ENCODE results near the gene PLA2R1.

PLA2R1 gene

DNA sequence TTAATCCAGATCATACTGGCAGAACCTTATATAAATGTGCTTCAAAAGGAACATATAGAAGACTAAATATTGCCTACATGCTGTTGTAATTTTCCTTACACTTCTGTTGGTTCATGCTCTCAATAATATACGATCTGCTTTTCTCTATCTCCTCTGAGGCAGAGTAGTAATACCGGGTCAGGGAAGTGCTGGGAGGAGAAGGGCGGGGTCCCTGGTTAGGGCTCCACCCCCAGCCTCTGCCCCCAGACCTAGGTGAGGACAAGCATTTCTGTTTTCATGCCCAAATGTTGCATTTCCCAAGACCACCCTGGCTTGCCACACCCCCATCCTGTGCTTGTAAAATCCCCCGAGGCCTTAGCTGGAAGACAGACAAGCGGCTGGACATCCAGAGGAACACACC is 55.3 kb downstream of the PLA2R1 start:
- H3K36me3 ChIP-seq (ENCODE audit: control insufficient read depth, insufficient read depth, low read length) = no peaks in the 10 kb centered on the region
- no peaks in the 10 kb centered on the region for H3K9me3 ChIP-seq (ENCODE audit: control insufficient read depth, low read length)
- no peaks in the 10 kb centered on the region for H3K4me1 ChIP-seq (ENCODE audit: control insufficient read depth, insufficient read depth, low read length)
- no peaks in the 10 kb centered on the region for H3K27me3 ChIP-seq (ENCODE audit: control insufficient read depth, insufficient read depth, low read length, poor library complexity, severe bottlenecking)
- no peak overlapping the region for H3K4me3 ChIP-seq (ENCODE audit: insufficient read depth, low read depth, low read length)
- H3K27ac ChIP-seq (ENCODE audit: insufficient read depth, low read depth, low read length, poor library complexity, severe bottlenecking) = no peak overlapping the region
- 75 to 79% methylated on average over 5 of the region's 5 CpGs for WGBS, 2 experiments

DNA sequence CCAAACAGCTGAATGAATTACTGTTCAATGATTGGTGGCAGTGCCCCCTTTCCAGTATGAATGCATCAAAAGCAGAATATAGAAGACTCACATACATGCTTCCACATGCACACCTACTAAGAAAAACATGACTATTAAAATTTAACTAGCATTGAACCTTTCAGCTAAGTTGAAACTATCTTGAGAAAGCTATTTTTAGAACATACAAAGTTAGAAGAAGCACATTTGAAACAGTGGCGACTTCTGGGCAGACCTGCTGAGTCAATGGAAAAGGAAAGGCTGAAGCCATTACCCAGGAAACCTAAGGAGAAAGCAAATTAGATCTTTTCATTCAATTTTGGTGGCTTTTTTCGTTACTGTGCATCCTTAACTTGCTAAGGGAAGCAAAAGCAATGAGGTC is 55.9 kb downstream of the PLA2R1 start:
- Histone ChIP-seq H3K9me3 (ENCODE audit: control insufficient read depth, low read length) (no peaks in the 10 kb centered on the region), H3K4me3 (ENCODE audit: insufficient read depth, low read depth, low read length) (no peak overlapping the region), H3K27ac (ENCODE audit: insufficient read depth, low read depth, low read length, poor library complexity, severe bottlenecking) (no peak overlapping the region), H3K4me1 (ENCODE audit: control insufficient read depth, insufficient read depth, low read length) (no peaks in the 10 kb centered on the region), H3K27me3 (ENCODE audit: control insufficient read depth, insufficient read depth, low read length, poor library complexity, severe bottlenecking) (no peaks in the 10 kb centered on the region), H3K36me3 (ENCODE audit: control insufficient read depth, insufficient read depth, low read length) (no peaks in the 10 kb centered on the region)
- WGBS, 2 experiments = 93 to 97% methylated on average over 2 of the region's 2 CpGs

DNA sequence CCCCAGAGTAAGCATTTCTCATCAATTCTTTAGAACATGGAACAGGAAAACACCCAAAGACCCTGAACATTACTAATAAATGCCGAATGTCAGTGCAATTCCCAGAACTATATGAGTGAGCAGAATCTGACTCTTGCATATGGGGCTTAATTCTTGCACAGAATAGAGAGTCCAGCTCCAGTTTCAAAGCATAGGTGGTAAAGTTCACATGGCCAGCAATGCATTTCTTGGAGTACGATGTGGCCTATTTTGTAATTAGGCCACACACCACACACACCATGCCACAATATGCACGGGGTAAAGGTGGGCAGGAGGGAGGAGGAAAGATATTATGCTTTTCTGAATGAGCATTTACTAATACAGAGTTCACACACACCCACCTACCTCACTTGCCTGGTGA is 56.5 kb downstream of the PLA2R1 start:
- Histone ChIP-seq H3K9me3 (ENCODE audit: control insufficient read depth, low read length) (no peaks in the 10 kb centered on the region), H3K27ac (ENCODE audit: insufficient read depth, low read depth, low read length, poor library complexity, severe bottlenecking) (no peak overlapping the region), H3K4me1 (ENCODE audit: control insufficient read depth, insufficient read depth, low read length) (no peaks in the 10 kb centered on the region), H3K36me3 (ENCODE audit: control insufficient read depth, insufficient read depth, low read length) (no peaks in the 10 kb centered on the region), H3K27me3 (ENCODE audit: control insufficient read depth, insufficient read depth, low read length, poor library complexity, severe bottlenecking) (no peaks in the 10 kb centered on the region), H3K4me3 (ENCODE audit: insufficient read depth, low read depth, low read length) (no peak overlapping the region)
- 94 to 97% methylated on average over 1 to 2 of the region's 3 CpGs for whole genome bisulfite sequencing, 2 experiments

DNA sequence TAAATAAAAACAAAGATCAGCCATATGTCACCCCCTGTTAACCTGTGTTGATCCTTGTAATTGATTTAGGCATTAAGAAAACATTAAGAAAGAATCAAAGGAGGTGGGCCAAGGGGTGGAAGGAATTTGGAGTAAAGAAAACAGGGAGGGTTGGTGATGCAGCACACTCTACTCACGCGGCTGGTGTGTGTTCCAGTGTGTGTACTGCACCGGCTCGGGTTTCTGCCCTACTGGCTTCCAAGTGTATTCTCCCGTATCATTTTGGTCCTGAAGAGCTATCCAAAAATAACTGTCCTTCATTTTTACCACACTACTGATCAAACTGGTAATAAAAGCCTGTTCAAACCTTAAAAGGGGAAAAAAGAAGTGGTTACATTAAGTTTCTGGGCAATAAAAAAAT is 56.9 kb downstream of the PLA2R1 start:
- no peaks in the 10 kb centered on the region for H3K27me3 ChIP-seq (ENCODE audit: control insufficient read depth, insufficient read depth, low read length, poor library complexity, severe bottlenecking)
- WGBS, 2 experiments = 93% methylated on average over 5 of the region's 5 CpGs
- no peak overlapping the region for H3K4me3 ChIP-seq (ENCODE audit: insufficient read depth, low read depth, low read length)
- H3K27ac ChIP-seq (ENCODE audit: insufficient read depth, low read depth, low read length, poor library complexity, severe bottlenecking) = no peak overlapping the region
- H3K9me3 ChIP-seq (ENCODE audit: control insufficient read depth, low read length) = no peaks in the 10 kb centered on the region
- no peaks in the 10 kb centered on the region for H3K4me1 ChIP-seq (ENCODE audit: control insufficient read depth, insufficient read depth, low read length)
- no peaks in the 10 kb centered on the region for H3K36me3 ChIP-seq (ENCODE audit: control insufficient read depth, insufficient read depth, low read length)

DNA sequence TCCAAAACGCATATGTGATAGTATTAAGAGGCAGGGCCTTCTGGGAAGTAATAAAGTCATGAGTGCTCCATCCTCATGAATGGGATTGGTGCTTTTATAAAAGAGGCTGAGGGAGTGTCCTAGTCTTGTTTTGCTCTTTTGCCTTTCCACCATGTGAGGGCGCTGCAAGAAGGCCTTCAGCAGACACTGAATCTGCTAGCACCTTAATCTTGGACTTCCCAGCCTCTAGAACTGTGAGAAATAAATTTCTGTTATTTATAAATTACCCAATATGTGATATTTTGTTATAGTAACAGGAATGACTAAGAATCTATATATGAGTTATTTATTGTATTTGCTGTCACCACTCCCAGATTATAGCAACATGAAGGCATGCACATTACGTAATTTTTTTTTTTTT is 63.5 kb downstream of the PLA2R1 start:
- Histone ChIP-seq H3K27ac (ENCODE audit: insufficient read depth, low read depth, low read length, poor library complexity, severe bottlenecking) (no peak overlapping the region), H3K4me3 (ENCODE audit: insufficient read depth, low read depth, low read length) (no peak overlapping the region), H3K4me1 (ENCODE audit: control insufficient read depth, insufficient read depth, low read length) (no peaks in the 10 kb centered on the region), H3K27me3 (ENCODE audit: control insufficient read depth, insufficient read depth, low read length, poor library complexity, severe bottlenecking) (no peaks in the 10 kb centered on the region), H3K9me3 (ENCODE audit: control insufficient read depth, low read length) (no peaks in the 10 kb centered on the region), H3K36me3 (ENCODE audit: control insufficient read depth, insufficient read depth, low read length) (no peaks in the 10 kb centered on the region)
- 98 to 100% methylated on average over 2 of the region's 3 CpGs for WGBS, 2 experiments

DNA sequence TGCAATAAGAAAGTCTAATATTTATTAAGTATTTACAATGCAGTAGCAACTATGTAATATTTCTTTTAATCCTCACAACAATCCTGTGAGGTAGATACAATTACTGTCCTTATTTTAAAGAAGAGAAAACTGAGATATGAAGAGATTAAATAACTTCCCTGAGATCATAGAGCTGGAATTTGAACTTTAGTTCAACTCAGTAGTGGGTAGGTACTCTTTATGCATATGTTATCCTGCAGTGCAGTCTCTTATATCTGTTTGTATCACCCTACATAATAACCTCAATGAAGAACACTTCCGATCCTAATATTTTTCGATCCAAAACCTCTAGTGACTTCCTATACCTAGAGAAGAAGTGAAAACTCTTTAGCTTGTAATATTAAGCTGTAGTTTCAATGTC is 64.2 kb downstream of the PLA2R1 start:
- Histone ChIP-seq H3K4me3 (ENCODE audit: insufficient read depth, low read depth, low read length) (no peak overlapping the region), H3K27ac (ENCODE audit: insufficient read depth, low read depth, low read length, poor library complexity, severe bottlenecking) (no peak overlapping the region), H3K4me1 (ENCODE audit: control insufficient read depth, insufficient read depth, low read length) (no peaks in the 10 kb centered on the region), H3K9me3 (ENCODE audit: control insufficient read depth, low read length) (no peaks in the 10 kb centered on the region), H3K36me3 (ENCODE audit: control insufficient read depth, insufficient read depth, low read length) (no peaks in the 10 kb centered on the region), H3K27me3 (ENCODE audit: control insufficient read depth, insufficient read depth, low read length, poor library complexity, severe bottlenecking) (no peaks in the 10 kb centered on the region)
- 95% methylated on average over 2 of the region's 2 CpGs; no CpG with 5 or more reads in 1 of the 2 experiments for WGBS, 2 experiments

DNA sequence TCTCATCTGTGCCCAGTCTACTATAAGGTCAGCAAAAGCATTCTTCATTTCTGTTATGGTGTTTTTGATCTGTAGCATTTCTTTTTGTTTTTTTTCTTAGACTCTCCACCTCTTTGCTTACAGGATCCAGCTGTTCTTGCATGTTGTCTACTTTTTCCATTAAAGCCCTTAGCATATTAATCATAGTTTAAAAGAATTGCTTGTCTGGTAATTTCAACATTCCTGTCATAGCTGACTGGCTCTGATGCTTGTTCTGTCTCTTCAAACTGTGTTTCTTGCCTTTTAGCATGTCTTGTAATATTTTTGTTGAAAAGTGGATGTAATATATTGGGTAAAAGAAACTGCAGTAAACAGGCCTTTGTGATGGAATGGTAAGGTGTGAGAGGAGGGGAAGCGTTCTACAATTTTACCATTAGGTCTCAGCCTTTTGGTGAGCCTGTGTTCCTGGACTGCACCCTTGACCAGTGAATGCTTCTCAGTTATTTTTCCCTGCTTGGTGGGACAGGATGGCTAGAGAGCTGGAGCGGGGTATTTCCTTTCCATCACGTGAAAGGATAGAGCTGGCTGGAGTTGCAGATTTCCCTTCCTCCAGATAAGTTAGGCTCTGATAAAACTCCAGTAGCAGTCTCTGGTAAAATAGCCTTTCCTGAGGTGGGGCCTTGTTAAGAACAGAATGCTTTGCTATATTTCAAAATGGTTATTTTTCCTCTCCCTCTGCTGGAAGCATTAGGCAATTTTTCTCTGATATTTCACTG is 65.4 kb downstream of the PLA2R1 start:
- H3K27ac ChIP-seq (ENCODE audit: insufficient read depth, low read depth, low read length, poor library complexity, severe bottlenecking) = no peak overlapping the region
- 88 to 89% methylated on average over 3 of the region's 3 CpGs for WGBS, 2 experiments
- H3K9me3 ChIP-seq (ENCODE audit: control insufficient read depth, low read length) = no peaks in the 10 kb centered on the region
- no peak overlapping the region for H3K4me3 ChIP-seq (ENCODE audit: insufficient read depth, low read depth, low read length)
- H3K27me3 ChIP-seq (ENCODE audit: control insufficient read depth, insufficient read depth, low read length, poor library complexity, severe bottlenecking) = no peaks in the 10 kb centered on the region
- no peaks in the 10 kb centered on the region for H3K36me3 ChIP-seq (ENCODE audit: control insufficient read depth, insufficient read depth, low read length)
- no peaks in the 10 kb centered on the region for H3K4me1 ChIP-seq (ENCODE audit: control insufficient read depth, insufficient read depth, low read length)

DNA sequence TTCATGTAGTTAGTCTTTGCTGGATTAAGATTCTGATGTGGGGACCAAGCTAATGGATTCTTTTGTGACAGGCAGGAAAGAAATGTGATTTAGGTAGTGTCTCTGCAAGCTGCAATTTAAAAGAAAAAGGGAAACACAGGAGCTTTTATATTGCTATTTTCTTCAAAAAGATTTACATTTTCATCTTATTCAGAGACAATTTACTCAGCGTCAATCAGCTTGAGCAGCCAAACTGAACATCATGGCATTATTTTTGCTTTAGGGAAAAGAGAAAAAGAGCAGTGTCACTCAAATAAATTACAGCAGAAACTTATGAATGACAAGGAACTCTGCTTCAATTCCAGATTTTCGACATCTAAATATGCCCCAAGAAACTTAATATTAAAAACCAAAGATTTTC is 67.4 kb downstream of the PLA2R1 start:
- WGBS, 2 experiments = 80 to 94% methylated on average over 2 of the region's 2 CpGs
- no peaks in the 10 kb centered on the region for H3K36me3 ChIP-seq (ENCODE audit: control insufficient read depth, insufficient read depth, low read length)
- H3K27me3 ChIP-seq (ENCODE audit: control insufficient read depth, insufficient read depth, low read length, poor library complexity, severe bottlenecking) = no peaks in the 10 kb centered on the region
- no peak overlapping the region for H3K27ac ChIP-seq (ENCODE audit: insufficient read depth, low read depth, low read length, poor library complexity, severe bottlenecking)
- no peak overlapping the region for H3K4me3 ChIP-seq (ENCODE audit: insufficient read depth, low read depth, low read length)
- no peaks in the 10 kb centered on the region for H3K4me1 ChIP-seq (ENCODE audit: control insufficient read depth, insufficient read depth, low read length)
- H3K9me3 ChIP-seq (ENCODE audit: control insufficient read depth, low read length) = no peaks in the 10 kb centered on the region

DNA sequence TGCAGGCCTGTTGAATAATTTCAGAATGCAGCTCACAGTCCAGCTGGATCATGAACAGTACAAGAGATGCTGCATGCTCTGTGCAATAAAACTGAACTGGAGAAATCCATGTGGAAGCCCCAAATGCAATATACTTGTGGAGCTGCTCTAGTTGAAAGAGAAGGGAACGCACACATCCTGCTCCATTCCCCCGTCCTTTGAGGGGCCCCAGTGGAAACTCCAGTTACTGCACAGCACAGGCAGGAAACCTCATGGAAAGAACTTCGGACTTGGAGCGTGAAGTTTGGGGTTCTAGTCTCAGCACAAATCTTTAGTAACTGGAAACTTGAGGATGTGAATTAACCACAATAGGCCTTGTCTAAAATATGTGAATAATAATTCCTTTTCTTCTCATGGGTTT is 73.2 kb downstream of the PLA2R1 start:
- Histone ChIP-seq H3K9me3 (ENCODE audit: control insufficient read depth, low read length) (no peaks in the 10 kb centered on the region), H3K4me3 (ENCODE audit: insufficient read depth, low read depth, low read length) (no peak overlapping the region), H3K36me3 (ENCODE audit: control insufficient read depth, insufficient read depth, low read length) (no peaks in the 10 kb centered on the region), H3K27me3 (ENCODE audit: control insufficient read depth, insufficient read depth, low read length, poor library complexity, severe bottlenecking) (no peaks in the 10 kb centered on the region), H3K4me1 (ENCODE audit: control insufficient read depth, insufficient read depth, low read length) (no peaks in the 10 kb centered on the region), H3K27ac (ENCODE audit: insufficient read depth, low read depth, low read length, poor library complexity, severe bottlenecking) (no peak overlapping the region)
- WGBS, 2 experiments = 91 to 92% methylated on average over 4 of the region's 4 CpGs

DNA sequence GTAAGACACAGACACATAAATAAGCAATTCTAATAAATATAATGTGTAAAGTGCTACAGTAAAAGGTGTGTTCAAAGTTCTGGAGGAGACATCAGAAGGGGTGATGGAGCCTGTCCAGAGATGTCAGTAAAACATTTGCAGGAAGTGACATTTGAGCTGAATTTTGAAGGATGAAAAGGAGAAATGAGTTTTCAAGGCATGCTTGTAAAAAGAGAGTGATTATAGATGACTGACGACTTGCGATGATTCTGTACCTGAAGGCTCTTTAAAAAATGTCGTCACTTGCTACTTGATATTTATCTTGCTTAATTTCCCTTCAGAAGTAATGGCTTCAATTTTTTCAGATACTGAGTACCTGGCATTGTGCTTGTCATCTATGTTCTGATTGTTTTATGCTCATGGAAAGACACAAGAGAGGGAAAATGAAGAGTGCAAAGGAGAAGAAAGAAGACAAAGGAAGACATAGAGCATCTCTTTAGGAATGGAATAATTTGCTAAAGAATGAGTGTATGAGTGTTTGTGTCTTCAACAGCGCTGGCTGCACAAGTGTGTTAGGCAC is 73.9 kb downstream of the PLA2R1 start:
- WGBS, 2 experiments = 96 to 98% methylated on average over 4 of the region's 4 CpGs

More for the DNA sequence above, 73.9 kb downstream of the PLA2R1 start:
- no peak overlapping the region for H3K4me3 ChIP-seq (ENCODE audit: insufficient read depth, low read depth, low read length)
- H3K27ac ChIP-seq (ENCODE audit: insufficient read depth, low read depth, low read length, poor library complexity, severe bottlenecking) = no peak overlapping the region
- no peaks in the 10 kb centered on the region for H3K36me3 ChIP-seq (ENCODE audit: control insufficient read depth, insufficient read depth, low read length)
- no peaks in the 10 kb centered on the region for H3K27me3 ChIP-seq (ENCODE audit: control insufficient read depth, insufficient read depth, low read length, poor library complexity, severe bottlenecking)
- H3K4me1 ChIP-seq (ENCODE audit: control insufficient read depth, insufficient read depth, low read length) = no peaks in the 10 kb centered on the region
- H3K9me3 ChIP-seq (ENCODE audit: control insufficient read depth, low read length) = no peaks in the 10 kb centered on the region
